Stimulated activated CD4-positive, alpha-beta T cell treated with anti-CD3 and anti-CD28 coated beads, Interleukin-1b, Interleukin-23, amount 100 ng/mL, for 24 hours (primary cell): ENCODE results near the gene PKDCC.

Experiments
- DNase-seq, 4 experiments: peaks; one replicate each; pipeline ENCODE4 v3.0.0-alpha.2; 2020; ENCODE audit warnings: low read depth in 4 of 4, low spot score in 1 of 4

PKDCC gene

GRCh38 chr2:42104621-42105020, 56.8 kb downstream of the PKDCC start:
- no peak for DNase-seq

- DNase-seq: peak in 2 of 4 experiments; percentile 30 to 47
These were observed 57.8 kb downstream of the PKDCC start for GRCh38 chr2:42105330-42106256.

GRCh38 chr2:42106257-42106816, 58.5 kb downstream of the PKDCC start:
- DNase-seq: no peak

- DNase-seq: no peak
These were observed 59.6 kb downstream of the PKDCC start for GRCh38 chr2:42107249-42108042.
